Upper lobe of left lung (tissue), 6 donors: ENCODE measurements around the gene MDFI. TPM values are rescaled to one million over a fixed set of nuclear protein-coding genes. Genes with fewer than 3 reads are reported as not detected.

Experiments
- ATAC-seq, 2 donors: fragments of 200-7000 bp; cut with Tn5 transposase; one replicate each; pipeline ENCODE4 v1.9.1; 2022; ENCODE audit warnings: mild to moderate bottlenecking in 2 of 2, moderate library complexity in 2 of 2; ENCODE audit not compliant: low FRiP score in 2 of 2
- DNase-seq, 2 donors: peaks; one replicate each; pipeline ENCODE4 v3.0.0-alpha.2; 2019 to 2020
- H3K27ac ChIP-seq, 4 donors: fragments of 200-600 bp; sonication (generic); one replicate each; pipeline ENCODE4 v1.5.1; 2016 to 2019
- H3K27me3 ChIP-seq, 4 donors: fragments of 200-600 bp; sonication (generic); one replicate each; pipeline ENCODE4 v1.5.1; 2017 to 2019
- H3K36me3 ChIP-seq, 4 donors: fragments of 200-600 bp; sonication (generic); one replicate each; pipeline ENCODE4 v1.5.1; 2016 to 2019
- H3K4me1 ChIP-seq, 4 donors: fragments of 200-600 bp; sonication (generic); one replicate each; pipeline ENCODE4 v1.5.1; 2018 to 2019
- H3K4me3 ChIP-seq, 4 donors: fragments of 200-600 bp; sonication (generic); one replicate each; pipeline ENCODE4 v1.5.1; 2017 to 2019; ENCODE audit warnings: mild to moderate bottlenecking in 2 of 4, moderate library complexity in 1 of 4
- H3K9me3 ChIP-seq, 4 donors: fragments of 200-600 bp; sonication (generic); one replicate each; pipeline ENCODE4 v1.5.1; 2018 to 2019
- CTCF ChIP-seq, 6 experiments: fragments of 450-650 bp in 4 of 6; fragments of 200-600 bp in 2 of 6; sonication (generic) in 2 of 6; IDR thresholded peaks; one replicate each; pipeline ENCODE4 v1.5.1; 2016 to 2019; ENCODE audit warnings: antibody characterized with exemption in 6 of 6
- EP300 ChIP-seq, 4 donors: sonication (generic); formaldehyde crosslinking; IDR thresholded peaks; one replicate each; pipeline ENCODE4 v1.5.1; 2017; ENCODE audit warnings: antibody characterized with exemption in 4 of 4, control low read depth in 2 of 4
- POLR2A ChIP-seq, 4 donors: fragments of 450-650 bp; IDR thresholded peaks; one replicate each; pipeline ENCODE4 v1.5.1; 2016 to 2017; ENCODE audit warnings: antibody characterized with exemption in 4 of 4, mild to moderate bottlenecking in 2 of 4
- POLR2AphosphoS5 ChIP-seq, 2 donors: sonication (generic); formaldehyde crosslinking; IDR thresholded peaks; one replicate each; pipeline ENCODE4 v1.5.1; 2017; ENCODE audit warnings: antibody characterized with exemption in 2 of 2
- WGBS, 2 donors: methylation state at CpG; one replicate each; pipeline ENCODE4 v1.1.5; 2017 to 2018; 5-methylcytosine and 5-hydroxymethylcytosine counted together
- total RNA-seq, 6 donors: library from RNA; depleted of rRNA in 4 of 6; stranded (reverse); fragments of >200 nt in 4 of 6; gene quantifications; one replicate each; pipeline versions ENCODE4 v1.1.0 to v1.2.1, GENCODE V29; 2016 to 2021
- donor health status: DM: no; HTN: no; CAD: no; lungs with moderate emphysema.
- donor health status: DM: no; HTN: yes; CAD: no; lungs with severe emphysema.

Gene MDFI
- total RNA-seq, 6 donors from 2014 or later, result 4.9 to 23.4 (median 8.0) TPM

DNA sequence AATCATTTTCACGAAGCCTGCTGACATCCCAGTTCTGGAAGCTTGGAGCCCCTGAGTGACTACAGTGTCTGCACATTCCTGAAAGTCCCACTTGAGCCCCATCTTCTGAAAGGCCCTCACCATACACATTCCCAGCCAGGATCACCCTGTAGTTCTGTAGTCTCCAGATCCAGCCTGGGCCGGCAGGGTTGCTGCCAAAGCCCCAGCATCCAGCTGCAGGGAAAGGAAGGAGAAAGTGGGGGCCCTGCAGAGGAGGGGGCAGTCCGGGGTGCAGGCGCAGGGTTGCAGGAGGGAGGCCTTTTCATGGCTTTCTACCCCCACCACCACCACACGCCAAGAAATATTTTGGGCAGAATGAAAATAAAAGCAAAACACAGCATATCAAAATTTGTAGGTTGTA, 26.0 kb downstream of the MDFI start:
- Histone ChIP-seq H3K9me3 (peaks cover 0 to 3% (median 0%) of the 10 kb centered on the region in 4 donors), H3K36me3 (no peaks in the 10 kb centered on the region), H3K27ac (no peak overlapping the region), H3K4me1 (no peaks in the 10 kb centered on the region), H3K27me3 (no peaks in the 10 kb centered on the region), H3K4me3 (no peak overlapping the region)
- ATAC-seq (no peak), DNase-seq (no peak)
- TF ChIP-seq POLR2AphosphoS5 (IDR thresholded peaks at IDR 0.05) (no peak), CTCF (IDR thresholded peaks at IDR 0.05) (no peak), EP300 (IDR thresholded peaks at IDR 0.05) (no peak), POLR2A (IDR thresholded peaks at IDR 0.05) (no peak)
- WGBS, 2 donors, result 89 to 91% methylated on average over 5 of the region's 5 CpGs

- DNase-seq (no peak), ATAC-seq (no peak)
- no peaks in the 10 kb centered on the region for H3K36me3 ChIP-seq
- H3K27ac ChIP-seq, result no peak overlapping the region
- H3K27me3 ChIP-seq, result no peaks in the 10 kb centered on the region
- 94 to 97% methylated on average over 1 of the region's 1 CpG for WGBS, 2 donors
- TF ChIP-seq EP300 (IDR thresholded peaks at IDR 0.05), result no peak
- no peak for TF ChIP-seq POLR2AphosphoS5 (IDR thresholded peaks at IDR 0.05)
- no peak for TF ChIP-seq CTCF (IDR thresholded peaks at IDR 0.05)
- no peak for TF ChIP-seq POLR2A (IDR thresholded peaks at IDR 0.05)
- peaks cover 0 to 3% (median 0%) of the 10 kb centered on the region in 4 donors for H3K9me3 ChIP-seq
- no peaks in the 10 kb centered on the region for H3K4me1 ChIP-seq
- no peak overlapping the region for H3K4me3 ChIP-seq
Measured at GRCh38 chr6:41667195-41667594, 28.9 kb downstream of the MDFI start.

DNA sequence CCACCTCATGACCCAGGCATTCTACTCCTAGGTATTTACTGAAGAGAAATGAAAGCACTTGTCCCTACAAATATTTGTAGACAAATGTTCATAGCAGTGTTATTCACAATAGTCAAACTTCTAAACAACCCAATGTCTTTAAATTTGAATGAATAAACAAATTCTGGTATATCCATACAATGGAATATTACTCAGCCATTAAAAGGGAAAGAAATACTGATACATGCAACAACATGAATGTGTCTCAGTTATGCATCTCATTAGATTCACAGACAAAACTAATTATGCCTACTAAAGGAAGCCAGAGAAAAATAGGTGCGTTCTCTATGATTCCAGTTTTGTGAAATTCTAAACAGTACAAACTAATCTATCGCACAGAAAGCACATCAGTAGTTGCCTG, 30.7 kb downstream of the MDFI start:
- ATAC-seq, result no peak

DNA sequence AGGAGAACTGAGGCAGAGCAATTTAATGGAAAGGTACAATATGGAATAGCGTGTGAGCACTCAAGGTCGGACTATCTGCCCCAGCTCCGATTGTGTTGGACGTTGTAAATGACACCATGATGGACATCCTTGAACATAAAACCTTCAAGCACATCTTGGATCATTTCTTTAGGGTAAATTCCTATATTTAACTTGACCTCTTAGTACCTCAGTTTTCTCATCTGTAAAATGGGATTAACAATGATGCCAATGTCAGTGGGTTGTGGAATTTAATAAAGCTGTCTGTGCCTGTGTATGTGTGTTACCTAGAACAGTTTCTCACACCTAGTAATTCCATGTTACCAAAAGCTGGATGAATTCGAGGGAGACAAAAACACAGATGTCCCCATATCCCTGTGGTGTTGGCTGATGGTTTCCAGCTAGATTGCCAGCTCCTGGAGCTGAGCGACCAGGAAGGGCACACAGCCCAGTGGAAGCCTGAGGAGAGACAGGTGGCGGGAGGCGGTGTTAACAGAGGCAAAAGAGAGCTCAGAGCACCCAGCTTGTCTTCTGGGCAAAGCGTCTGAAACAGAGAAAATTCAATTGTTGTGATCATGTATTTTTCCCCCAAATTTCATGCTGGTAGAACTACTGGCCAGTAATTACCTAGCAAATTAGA, 32.6 kb downstream of the MDFI start:
- ATAC-seq (no peak), DNase-seq (no peak)
- H3K36me3 ChIP-seq, result no peaks in the 10 kb centered on the region
- peaks cover 0 to 3% (median 0%) of the 10 kb centered on the region in 4 donors for H3K9me3 ChIP-seq
- H3K4me3 ChIP-seq, result no peak overlapping the region
- whole genome bisulfite sequencing, 2 donors, result 82 to 84% methylated on average over 9 of the region's 9 CpGs
- H3K27ac ChIP-seq, result no peak overlapping the region
- no peak for TF ChIP-seq CTCF (IDR thresholded peaks at IDR 0.05)
- TF ChIP-seq EP300 (IDR thresholded peaks at IDR 0.05), result no peak
- TF ChIP-seq POLR2A (IDR thresholded peaks at IDR 0.05), result no peak
- no peak for TF ChIP-seq POLR2AphosphoS5 (IDR thresholded peaks at IDR 0.05)
- H3K27me3 ChIP-seq, result no peaks in the 10 kb centered on the region
- peaks cover 0 to 6% (median 0%) of the 10 kb centered on the region in 4 donors for H3K4me1 ChIP-seq

More for the DNA sequence above, 30.7 kb downstream of the MDFI start:
- Histone ChIP-seq H3K4me1 (no peaks in the 10 kb centered on the region), H3K36me3 (no peaks in the 10 kb centered on the region), H3K27ac (no peak overlapping the region), H3K27me3 (no peaks in the 10 kb centered on the region), H3K9me3 (peaks cover 0 to 3% (median 0%) of the 10 kb centered on the region in 4 donors), H3K4me3 (no peak overlapping the region)
- WGBS, 2 donors, result 93 to 98% methylated on average over 2 of the region's 2 CpGs
- DNase-seq, result no peak
- no peak for TF ChIP-seq POLR2A (IDR thresholded peaks at IDR 0.05)
- TF ChIP-seq EP300 (IDR thresholded peaks at IDR 0.05), result no peak
- no peak for TF ChIP-seq POLR2AphosphoS5 (IDR thresholded peaks at IDR 0.05)
- no peak for TF ChIP-seq CTCF (IDR thresholded peaks at IDR 0.05)

- no peaks in the 10 kb centered on the region for H3K36me3 ChIP-seq
- no peak for ATAC-seq
- peaks cover 0 to 6% (median 0%) of the 10 kb centered on the region in 4 donors for H3K4me1 ChIP-seq
- WGBS, 2 donors, result 44 to 48% methylated on average over 5 of the region's 5 CpGs
- no peak overlapping the region for H3K27ac ChIP-seq
- no peak overlapping the region for H3K4me3 ChIP-seq
- TF ChIP-seq POLR2A (IDR thresholded peaks at IDR 0.05) (no peak), EP300 (IDR thresholded peaks at IDR 0.05) (no peak), CTCF (IDR thresholded peaks at IDR 0.05) (no peak), POLR2AphosphoS5 (IDR thresholded peaks at IDR 0.05) (no peak)
- no peaks in the 10 kb centered on the region for H3K27me3 ChIP-seq
- H3K9me3 ChIP-seq, result peaks cover 0 to 3% (median 0%) of the 10 kb centered on the region in 4 donors
- no peak for DNase-seq
Measured at GRCh38 chr6:41671376-41671775, 33.1 kb downstream of the MDFI start.
